AG09319 (cell line): ENCODE data around the gene ALCAM.

Source experiments
- DNase-seq: peaks from one replicate; pipeline ENCODE4 v3.0.0-alpha.2; 2010; ENCODE audit warnings: low read depth; ENCODE audit errors: extremely low read depth
- TF ChIP-seq, protein P1 (sequence below): IDR thresholded peaks from 2 replicates; pipeline ENCODE4 v1.5.1; 2011; ENCODE audit warnings: low read depth, mild to moderate bottlenecking, inconsistent platforms, low read length, moderate library complexity

The ALCAM gene

DNA sequence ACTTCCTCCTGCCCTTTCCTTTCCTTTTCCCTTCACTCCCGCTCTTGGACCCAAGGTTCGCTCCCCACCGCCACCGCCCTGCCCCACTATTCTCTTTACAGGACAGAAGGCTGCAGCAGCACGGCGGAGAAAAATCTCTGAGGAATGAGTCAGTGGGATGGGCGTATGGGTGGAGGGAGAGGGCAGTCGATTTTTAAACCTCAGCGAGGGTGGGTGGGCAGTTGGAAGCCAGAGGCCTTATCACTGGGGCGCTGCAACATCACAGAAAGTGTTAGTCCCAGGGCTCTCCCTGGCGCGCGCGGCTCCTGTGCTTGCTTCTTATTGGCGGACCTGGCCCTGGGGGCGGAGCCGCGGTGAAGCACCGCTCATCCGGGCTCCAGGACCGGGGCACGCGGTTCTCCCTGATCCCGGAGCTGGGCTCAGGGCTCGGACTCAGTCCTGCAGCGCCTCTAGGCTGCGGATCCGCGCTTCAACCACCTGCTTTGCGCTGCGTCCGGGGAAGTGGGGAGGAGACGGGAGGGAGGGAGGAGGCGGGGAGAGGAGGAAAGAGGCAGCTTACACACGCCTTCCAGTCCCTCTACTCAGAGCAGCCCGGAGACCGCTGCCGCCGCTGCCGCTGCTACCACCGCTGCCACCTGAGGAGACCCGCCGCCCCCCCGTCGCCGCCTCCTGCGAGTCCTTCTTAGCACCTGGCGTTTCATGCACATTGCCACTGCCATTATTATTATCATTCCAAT lies at the start of gene ALCAM:
TSS of gene ALCAM (plus strand) at position 584 of the 737 bp plus-strand sequence.
- TF ChIP-seq, protein P1, sequence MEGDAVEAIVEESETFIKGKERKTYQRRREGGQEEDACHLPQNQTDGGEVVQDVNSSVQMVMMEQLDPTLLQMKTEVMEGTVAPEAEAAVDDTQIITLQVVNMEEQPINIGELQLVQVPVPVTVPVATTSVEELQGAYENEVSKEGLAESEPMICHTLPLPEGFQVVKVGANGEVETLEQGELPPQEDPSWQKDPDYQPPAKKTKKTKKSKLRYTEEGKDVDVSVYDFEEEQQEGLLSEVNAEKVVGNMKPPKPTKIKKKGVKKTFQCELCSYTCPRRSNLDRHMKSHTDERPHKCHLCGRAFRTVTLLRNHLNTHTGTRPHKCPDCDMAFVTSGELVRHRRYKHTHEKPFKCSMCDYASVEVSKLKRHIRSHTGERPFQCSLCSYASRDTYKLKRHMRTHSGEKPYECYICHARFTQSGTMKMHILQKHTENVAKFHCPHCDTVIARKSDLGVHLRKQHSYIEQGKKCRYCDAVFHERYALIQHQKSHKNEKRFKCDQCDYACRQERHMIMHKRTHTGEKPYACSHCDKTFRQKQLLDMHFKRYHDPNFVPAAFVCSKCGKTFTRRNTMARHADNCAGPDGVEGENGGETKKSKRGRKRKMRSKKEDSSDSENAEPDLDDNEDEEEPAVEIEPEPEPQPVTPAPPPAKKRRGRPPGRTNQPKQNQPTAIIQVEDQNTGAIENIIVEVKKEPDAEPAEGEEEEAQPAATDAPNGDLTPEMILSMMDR, result peak; percentile 82
- DNase-seq, result peak; percentile 98

DNA sequence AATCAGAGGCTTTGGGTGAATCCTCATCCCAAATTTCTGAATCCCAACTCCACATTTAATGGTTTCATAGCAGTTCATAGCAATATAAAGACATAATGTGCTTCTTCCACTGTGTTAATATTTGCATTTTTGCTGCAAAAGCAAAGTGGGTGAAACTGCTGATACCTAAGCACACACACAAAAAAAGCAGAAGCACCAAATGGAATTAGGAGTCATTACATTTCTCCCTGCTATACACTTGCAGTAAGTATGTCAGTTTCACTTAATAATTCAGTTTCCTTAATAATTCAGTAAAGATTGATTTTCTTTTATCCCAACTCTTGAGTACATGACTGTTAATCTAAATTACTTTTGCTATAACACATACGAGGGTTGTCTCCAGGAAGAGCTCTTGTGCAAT lies 48.9 kb upstream of the ALCAM start:
- DNase-seq, result no peak
- TF ChIP-seq, protein P1, result no peak

DNA sequence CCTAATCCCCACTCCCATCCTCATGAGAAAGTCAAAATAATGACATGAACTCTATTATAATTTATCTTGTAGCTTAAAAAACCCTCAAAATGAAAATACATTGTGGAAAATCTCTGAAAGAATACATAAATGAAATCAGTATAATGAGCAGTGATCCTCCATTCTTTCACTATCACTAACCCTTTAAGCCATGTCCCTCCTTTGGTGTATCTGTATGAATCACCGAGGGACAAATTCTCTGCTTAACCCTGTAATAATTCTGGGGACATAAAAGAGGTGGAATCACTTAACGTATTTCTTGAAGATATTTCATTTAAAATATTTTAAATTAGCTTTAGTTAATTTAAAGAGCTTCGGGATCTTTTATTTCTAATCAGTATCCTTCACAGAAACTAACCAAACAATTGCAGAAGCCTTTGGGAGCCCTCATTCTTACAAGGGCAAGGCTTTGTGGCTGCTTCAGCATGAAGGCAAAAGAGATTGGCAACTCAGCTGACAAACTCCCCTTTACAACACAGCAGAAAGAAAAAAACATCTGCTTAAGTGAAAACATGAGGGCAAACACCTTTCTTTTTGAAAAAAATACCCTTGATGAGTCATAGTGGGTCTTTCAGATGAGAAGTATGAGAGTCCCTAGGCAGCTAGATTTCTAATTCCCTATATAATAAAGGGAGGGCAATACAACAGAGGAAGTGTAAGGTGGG lies 44.0 kb upstream of the ALCAM start:
- TF ChIP-seq, protein P1, result no peak
- DNase-seq, result no peak

DNA sequence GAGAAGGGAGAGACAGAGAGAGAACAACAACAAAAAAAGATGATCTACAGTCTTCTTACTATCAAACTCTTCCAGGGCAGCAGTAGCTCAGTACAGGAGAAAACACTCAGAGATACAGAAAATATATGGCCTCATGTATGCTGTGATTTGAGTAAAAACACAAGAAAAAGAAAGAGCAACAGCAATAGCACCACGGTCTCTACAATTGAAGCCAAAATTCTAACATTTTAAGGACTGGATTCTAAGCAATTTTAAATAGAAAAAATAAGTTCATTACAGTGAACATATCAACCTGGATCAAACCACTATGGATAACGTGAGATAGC lies 43.5 kb upstream of the ALCAM start:
- DNase-seq, result no peak
- TF ChIP-seq, protein P1, result no peak

DNA sequence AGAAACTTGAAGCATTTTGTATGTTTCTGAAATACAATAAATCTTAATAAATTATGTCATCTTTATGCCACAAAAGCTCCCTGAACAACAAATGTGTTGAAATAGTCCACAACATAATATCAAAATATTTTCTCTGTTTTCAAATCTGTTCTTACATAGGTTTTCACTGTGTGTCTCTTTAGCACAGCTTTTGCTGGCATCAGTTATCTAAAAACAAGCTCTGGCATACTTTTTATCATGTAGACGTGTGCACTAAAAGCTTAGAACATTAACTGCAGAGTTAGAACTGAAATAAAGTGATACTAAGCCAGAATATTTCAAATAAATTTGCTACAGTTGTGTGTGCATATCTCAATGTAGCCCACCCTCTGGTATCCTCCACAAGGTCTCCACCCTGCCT lies 41.8 kb upstream of the ALCAM start:
- TF ChIP-seq, protein P1, result no peak
- DNase-seq, result no peak

DNA sequence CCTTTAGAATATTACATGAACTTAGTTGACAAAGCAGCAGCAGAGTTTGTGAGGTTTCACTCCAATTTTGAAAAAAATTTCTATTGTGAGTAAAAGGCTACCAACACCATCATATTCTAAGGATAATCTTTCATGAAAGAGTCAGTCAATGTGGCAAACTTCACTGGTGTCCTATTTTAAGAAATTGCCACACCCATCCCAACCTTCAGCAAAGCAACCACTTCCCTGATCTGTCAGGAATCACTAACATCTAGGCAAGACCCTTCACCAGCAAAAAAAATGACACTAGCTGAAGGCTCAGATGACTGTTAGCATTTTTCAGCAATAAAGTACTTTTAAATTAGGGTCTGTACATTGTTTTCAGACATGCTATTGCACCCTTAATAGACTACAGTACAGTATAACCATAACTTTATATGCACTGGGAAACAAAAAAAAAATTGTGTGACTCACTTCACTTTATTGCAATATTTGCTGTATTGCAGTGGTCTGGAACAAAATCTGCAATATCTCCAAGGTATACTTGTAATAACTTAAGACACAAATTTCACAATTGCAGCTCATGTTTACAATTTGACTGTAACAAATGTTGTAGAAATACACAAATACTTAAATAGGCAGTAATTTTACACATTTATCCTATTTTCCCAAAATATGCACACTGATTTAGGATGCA lies 38.9 kb upstream of the ALCAM start:
- TF ChIP-seq, protein P1, result no peak
- DNase-seq, result peak; percentile 78

DNA sequence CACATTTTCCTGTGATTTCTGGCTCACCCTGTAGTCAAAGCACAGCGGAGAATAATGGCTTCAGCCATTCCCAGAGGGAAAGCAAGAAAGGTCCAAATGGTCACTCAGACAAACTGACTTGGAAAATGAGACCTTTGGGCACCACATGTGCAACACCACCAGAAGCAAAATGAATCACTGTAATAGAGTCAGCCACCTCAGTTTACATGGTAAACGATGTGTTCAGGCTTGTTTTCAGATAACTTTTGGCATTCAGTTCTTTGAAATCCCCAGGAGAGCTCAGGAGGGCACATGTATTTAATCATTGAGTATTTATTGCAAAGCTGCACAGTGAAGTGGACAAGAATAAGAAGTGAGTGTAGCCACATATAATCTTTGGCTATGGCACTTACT lies 38.4 kb upstream of the ALCAM start:
- TF ChIP-seq, protein P1, result no peak
- DNase-seq, result peak; percentile 64
